Fibroblast of villous mesenchyme (primary cell): ENCODE results near the gene EXOG. TPM values are rescaled to one million over a fixed set of nuclear protein-coding genes. Genes with fewer than 3 reads are reported as not detected.

Experiments
- DNase-seq: peaks from one replicate; pipeline ENCODE4 v3.0.0-alpha.2; 2010; ENCODE audit warnings: low read depth
- H3K4me3 ChIP-seq: 2 replicates; pipeline ENCODE4 v1.5.1; 2011; ENCODE audit warnings: low read depth, mild to moderate bottlenecking, low read length
- total RNA-seq: library from RNA; depleted of rRNA; stranded (reverse); fragments of >200 nt; gene quantifications from 2 replicates; pipeline ENCODE4 v1.2.3, GENCODE V29; 2012
- TF ChIP-seq, protein P1 (sequence below): IDR thresholded peaks from 2 replicates; pipeline ENCODE4 v1.5.1; 2012; ENCODE audit warnings: low read depth, mild to moderate bottlenecking, low read length; ENCODE audit not compliant: insufficient read depth

Gene EXOG
- total RNA-seq, 1 donor = 15.1 TPM

DNA sequence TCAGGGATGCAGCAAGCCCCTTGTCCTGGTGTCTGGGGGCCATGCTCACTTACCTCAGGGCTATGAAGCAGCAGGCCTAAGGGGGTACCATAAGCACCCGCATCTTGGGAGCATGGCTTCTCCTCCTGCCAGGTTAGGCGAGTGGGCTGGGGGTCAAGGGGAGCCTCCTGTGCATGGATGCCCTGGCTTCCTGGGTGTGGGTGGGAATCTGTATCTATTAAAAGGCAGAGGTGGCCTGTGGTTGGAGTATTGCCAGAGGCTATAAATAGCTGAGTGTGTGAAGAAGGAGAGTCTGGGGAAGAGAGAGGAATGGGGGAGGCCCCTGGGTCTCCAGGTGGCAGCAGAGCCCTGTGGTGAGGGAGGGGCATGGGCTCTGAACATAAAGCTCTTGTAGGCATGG is 22.9 kb upstream of the EXOG start:
- DNase-seq = no peak
- no peak overlapping the region for H3K4me3 ChIP-seq
- TF ChIP-seq, protein P1, sequence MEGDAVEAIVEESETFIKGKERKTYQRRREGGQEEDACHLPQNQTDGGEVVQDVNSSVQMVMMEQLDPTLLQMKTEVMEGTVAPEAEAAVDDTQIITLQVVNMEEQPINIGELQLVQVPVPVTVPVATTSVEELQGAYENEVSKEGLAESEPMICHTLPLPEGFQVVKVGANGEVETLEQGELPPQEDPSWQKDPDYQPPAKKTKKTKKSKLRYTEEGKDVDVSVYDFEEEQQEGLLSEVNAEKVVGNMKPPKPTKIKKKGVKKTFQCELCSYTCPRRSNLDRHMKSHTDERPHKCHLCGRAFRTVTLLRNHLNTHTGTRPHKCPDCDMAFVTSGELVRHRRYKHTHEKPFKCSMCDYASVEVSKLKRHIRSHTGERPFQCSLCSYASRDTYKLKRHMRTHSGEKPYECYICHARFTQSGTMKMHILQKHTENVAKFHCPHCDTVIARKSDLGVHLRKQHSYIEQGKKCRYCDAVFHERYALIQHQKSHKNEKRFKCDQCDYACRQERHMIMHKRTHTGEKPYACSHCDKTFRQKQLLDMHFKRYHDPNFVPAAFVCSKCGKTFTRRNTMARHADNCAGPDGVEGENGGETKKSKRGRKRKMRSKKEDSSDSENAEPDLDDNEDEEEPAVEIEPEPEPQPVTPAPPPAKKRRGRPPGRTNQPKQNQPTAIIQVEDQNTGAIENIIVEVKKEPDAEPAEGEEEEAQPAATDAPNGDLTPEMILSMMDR = no peak

DNA sequence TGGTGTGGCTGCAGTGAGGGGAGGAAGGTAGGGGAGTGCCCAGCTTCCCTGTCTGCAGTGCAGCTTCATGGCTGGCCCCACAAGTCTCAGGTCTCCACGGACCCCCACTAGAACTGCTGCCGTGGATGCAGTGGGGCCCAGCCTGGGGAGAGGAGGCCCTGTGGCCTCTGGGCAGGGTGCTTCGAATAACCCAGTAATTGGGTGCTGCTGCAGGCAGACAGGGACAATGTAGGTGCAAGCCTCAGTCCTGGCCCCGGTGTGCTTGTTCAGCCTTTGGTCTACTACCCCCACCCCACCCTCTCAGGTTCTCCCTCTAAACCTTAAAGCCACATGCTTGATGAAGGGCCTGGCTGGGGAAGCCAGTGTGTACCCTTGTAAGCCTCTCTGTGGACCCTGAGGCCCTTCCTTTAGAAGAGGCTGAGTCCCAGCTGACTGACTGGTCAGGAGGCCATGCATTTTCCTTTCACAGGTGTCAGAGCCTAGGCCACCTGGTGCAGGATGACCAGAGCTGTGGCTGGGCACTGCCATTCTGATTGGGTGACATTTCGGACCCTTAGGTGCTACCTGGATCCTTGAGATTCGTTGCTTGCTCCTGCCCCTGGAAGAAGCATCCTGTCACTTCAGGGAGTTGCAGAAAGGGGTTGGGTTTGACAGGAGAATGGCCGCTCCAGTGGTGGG is 21.1 kb upstream of the EXOG start:
- TF ChIP-seq, protein P1 = no peak
- DNase-seq = no peak
- no peak overlapping the region for H3K4me3 ChIP-seq

DNA sequence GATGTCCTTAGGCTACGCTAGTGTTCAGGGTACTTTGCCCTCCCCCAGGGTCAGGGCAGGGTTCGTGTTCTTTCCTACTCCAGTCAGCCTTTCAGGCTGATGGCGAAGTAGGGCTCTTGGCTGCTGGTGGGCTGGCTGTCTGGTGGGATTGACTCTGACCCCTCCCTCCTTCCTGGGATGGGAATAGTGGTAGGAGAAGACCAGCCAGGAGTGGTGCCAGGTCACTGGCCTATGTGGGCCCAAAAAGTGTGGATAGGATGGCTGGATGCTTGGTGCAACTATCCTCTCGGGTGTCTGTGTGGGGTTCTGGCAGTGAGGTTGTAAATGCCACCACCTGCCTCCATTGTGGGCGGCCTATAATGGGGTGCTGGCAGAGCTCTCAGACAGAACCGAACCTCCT is 20.4 kb upstream of the EXOG start:
- no peak overlapping the region for H3K4me3 ChIP-seq
- no peak for DNase-seq
- TF ChIP-seq, protein P1 = no peak

DNA sequence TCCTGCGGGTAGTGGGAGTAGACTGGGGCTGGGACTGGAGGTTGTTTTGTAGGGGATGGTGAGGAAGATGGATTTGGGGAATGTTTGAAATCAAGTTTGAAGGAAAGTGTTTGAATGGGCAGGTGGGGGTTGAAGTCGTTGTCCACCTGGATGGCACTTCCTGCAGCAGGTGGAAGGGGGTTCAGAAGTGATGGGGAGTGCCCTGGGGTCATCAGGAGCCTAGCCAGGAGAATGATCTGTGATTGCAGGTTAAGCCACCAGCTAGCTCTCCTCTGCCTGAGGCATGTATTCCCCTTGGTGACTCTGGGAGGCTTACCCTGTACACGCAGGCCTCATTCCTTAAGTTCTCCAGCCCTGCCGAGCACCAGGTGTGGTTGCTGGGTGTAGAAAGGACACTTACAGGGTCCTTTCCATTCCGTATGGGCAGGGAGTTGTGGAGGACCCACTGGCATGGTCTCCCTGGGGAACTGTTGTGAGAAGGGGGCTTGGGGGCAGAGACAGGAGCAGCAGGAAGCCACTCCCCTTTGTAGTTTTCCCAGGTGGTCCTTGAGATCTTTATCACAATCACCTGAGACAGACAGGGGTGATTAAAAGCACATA is 19.9 kb upstream of the EXOG start:
- TF ChIP-seq, protein P1 = no peak
- DNase-seq = no peak
- H3K4me3 ChIP-seq = no peak overlapping the region

DNA sequence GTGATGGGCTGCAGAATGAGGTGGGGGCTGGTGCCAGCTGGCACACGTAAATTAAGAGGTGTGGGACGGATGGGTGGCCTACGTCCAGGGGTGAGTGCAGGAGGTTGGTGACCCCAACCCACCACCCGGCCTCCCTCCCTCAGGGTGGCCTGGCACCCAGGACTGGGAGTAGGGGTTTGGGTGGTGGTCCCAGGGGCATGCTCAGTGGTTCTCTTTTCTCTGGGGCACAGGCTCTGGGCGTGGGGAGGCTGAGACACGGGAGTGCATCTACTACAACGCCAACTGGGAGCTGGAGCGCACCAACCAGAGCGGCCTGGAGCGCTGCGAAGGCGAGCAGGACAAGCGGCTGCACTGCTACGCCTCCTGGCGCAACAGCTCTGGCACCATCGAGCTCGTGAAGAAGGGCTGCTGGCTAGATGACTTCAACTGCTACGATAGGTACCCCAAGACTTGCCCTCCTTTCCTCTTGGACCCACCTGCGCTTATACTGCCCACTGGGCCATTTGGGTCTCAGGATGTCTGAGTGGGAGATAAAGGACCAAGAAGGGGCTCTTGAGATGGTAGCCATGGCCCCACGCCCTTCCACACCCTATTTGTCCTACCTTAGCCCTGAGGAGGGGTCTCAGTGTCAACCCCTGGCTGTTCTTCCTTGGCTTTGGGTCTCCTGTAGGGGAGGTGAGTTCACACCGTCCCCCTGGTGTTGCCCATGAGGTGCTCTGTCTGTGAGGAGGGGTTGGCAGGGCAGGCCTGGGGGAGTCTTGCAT is 18.9 kb upstream of the EXOG start:
- no peak for DNase-seq
- TF ChIP-seq, protein P1 = no peak
- no peak overlapping the region for H3K4me3 ChIP-seq

DNA sequence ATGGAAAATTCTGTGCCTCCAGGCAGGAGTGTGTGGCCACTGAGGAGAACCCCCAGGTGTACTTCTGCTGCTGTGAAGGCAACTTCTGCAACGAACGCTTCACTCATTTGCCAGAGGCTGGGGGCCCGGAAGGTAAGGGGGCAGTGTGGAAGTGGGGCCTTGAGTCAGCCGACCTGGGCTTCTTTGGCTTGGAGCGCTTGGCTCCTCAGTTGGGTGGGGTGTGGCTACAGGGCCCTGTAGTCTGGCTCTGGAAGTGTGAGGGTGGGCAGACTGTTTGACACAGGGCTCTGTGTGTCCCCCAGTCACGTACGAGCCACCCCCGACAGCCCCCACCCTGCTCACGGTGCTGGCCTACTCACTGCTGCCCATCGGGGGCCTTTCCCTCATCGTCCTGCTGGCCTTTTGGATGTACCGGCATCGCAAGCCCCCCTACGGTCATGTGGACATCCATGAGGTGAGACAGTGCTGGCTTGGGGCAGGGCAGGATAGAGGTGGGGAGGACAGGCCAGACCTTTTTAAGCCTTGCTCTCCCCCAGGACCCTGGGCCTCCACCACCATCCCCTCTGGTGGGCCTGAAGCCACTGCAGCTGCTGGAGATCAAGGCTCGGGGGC is 18.2 kb upstream of the EXOG start:
- no peak for DNase-seq
- TF ChIP-seq, protein P1 = no peak
- no peak overlapping the region for H3K4me3 ChIP-seq
